ENCODE data around the gene TMEM252.

Gene TMEM252

GRCh38 chr9:68497629-68498028 lies 43.1 kb downstream of the TMEM252 start:
- DNase-seq = no peak

- no peak for DNase-seq
These were observed 44.3 kb downstream of the TMEM252 start for GRCh38 chr9:68496356-68496755.

DNA sequence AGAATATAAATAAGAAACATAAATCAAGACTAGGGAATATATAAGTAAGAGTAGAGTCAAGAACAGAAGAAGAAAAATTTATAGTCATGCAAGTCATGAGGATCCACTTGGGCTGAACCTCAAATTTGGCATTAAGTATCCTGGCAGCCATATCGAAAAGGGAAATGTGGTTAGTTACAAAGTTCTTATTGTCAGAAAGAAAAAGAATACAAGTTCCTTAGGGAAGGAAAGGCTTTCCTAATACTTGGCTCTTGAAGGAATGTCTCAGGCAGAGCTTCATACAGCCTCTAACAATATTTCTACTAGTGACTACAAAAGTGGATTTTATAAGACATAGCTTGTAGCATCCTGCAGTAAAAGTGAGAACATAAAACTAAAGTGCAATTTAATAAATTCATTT lies 45.4 kb downstream of the TMEM252 start:
- DNase-seq = no peak

GRCh38 chr9:68493958-68494577 lies 46.6 kb downstream of the TMEM252 start:
- DNase-seq = no peak

DNA sequence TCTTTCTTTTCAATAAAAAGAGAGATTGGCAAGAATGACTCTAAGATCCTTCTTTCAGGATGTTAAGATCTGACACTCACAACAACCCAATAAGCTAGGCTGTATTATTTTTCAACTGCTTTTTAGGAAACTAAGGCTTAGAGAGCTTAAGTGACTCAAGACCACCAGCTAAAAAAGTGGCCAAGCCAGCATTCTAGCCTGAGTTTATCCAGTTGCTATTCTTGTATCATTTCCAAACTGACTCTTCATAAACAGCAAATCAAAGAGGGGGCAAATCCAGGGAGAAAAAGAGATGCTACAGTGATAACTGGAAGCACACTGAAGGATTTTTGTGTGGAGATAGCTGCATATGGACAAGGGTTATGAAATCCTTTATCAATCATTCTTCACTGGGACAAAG lies 47.1 kb downstream of the TMEM252 start:
- no peak for DNase-seq

GRCh38 chr9:68492806-68493205 lies 47.9 kb downstream of the TMEM252 start:
- DNase-seq = no peak

DNA sequence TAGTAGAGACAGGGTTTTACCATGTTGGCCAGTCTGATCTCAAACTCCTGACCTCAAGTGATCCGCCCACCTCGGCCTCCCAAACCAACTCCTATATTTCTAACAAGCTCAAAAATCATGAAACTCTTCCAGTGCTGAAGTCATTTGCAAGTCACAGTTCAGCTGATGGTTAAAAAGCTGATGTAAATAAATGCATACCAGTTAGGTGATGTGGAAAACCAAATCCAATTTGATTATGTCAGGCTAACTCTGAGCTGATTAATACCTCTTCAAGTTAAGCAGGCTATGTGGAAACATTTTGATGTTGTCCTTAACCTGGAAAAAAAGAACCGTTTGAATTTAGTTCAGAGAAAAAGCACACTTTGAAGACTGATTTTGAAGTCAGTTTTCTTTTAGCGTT lies 51.0 kb downstream of the TMEM252 start:
- DNase-seq = no peak

- DNase-seq = no peak
These were observed 52.6 kb downstream of the TMEM252 start for GRCh38 chr9:68488126-68488525.
